Measurements from ENCODE around the gene SEC24A.

DNA sequence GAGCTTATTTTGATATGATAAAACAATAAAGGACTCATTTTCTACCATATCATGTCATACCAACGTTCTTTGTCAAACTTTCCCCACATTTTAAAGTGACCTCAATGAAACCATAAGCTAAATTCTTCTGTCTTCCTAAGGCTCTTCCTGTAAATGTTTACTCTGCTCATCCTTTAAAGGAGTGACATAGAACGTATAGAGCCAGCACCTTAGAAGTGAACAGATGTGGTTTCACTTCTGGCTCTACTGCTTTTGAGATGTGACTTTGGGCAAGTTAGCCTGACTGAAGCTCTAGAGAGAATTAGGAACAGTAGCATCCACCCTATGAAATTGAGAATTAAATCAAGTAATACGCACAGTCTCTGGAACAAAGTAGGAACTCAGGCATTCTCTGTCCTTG, 40.0 kb upstream of the SEC24A start:
- no peak for TF ChIP-seq POLR2A (IDR thresholded peaks at IDR 0.05; ENCODE audit: low read depth, low read length)
- no peak for TF ChIP-seq TAF1 (IDR thresholded peaks at IDR 0.05; ENCODE audit: borderline replicate concordance, low read depth, low read length)

Measured in GM12892 (cell line).